Transverse colon (tissue), 3 donors: ENCODE results near the gene LIPF.

ENCODE experiments used
- POLR2A ChIP-seq: fragments of 450-650 bp; IDR thresholded peaks from one replicate; pipeline ENCODE4 v1.6.1; 2016; ENCODE audit warnings: antibody characterized with exemption, mild to moderate bottlenecking, moderate library complexity
- TF ChIP-seq, protein P1 (sequence below), 5 experiments: fragments of 200-600 bp in 3 of 5; fragments of 450-650 bp in 2 of 5; sonication (generic) in 3 of 5; IDR thresholded peaks; 1 replicate in 2 of 5; 2 replicates in 3 of 5; pipeline ENCODE4 v1.5.1; 2016 to 2017; ENCODE audit warnings: antibody characterized with exemption in 5 of 5, inconsistent platforms in 3 of 5, mild to moderate bottlenecking in 2 of 5, moderate library complexity in 1 of 5

DNA sequence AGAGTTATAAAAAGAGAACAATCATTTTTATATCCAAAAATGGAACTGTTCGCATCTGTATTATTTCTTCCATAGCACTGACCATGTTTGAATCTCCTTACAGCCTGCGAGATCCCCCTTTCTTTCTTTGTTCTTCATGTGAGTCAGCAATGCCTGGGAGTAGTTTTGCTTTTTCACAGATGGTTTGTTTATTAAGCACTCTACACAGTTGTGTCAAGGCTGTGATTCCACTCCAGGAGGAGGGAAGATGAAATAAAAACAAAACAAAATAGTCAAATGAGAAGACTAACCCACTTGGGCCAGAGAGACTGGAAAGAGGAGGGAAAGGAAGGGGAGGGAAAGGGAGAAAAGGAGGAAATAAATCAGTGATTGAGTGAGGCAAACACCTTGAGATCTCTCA is 7.8 kb downstream of the LIPF start:
- TF ChIP-seq, protein P1, sequence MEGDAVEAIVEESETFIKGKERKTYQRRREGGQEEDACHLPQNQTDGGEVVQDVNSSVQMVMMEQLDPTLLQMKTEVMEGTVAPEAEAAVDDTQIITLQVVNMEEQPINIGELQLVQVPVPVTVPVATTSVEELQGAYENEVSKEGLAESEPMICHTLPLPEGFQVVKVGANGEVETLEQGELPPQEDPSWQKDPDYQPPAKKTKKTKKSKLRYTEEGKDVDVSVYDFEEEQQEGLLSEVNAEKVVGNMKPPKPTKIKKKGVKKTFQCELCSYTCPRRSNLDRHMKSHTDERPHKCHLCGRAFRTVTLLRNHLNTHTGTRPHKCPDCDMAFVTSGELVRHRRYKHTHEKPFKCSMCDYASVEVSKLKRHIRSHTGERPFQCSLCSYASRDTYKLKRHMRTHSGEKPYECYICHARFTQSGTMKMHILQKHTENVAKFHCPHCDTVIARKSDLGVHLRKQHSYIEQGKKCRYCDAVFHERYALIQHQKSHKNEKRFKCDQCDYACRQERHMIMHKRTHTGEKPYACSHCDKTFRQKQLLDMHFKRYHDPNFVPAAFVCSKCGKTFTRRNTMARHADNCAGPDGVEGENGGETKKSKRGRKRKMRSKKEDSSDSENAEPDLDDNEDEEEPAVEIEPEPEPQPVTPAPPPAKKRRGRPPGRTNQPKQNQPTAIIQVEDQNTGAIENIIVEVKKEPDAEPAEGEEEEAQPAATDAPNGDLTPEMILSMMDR (IDR thresholded peaks at IDR 0.05): no peak
- TF ChIP-seq POLR2A: no peak
